GM19351 (cell line): Measurements from ENCODE around the gene OVCA2.

Source experiments
- ATAC-seq: cut with Tn5 transposase; IDR thresholded peaks from one replicate; pipeline ENCODE4 v1.9.1; 2021; ENCODE audit warnings: mild to moderate bottlenecking, moderate library complexity; ENCODE audit not compliant: unreplicated experiment

Gene OVCA2

GRCh38 chr17:2082003-2082781 is 40.4 kb downstream of the OVCA2 start:
- no peak for ATAC-seq

- peak; percentile 45 for ATAC-seq
These were observed 41.8 kb downstream of the OVCA2 start for GRCh38 chr17:2083613-2084035.

- ATAC-seq, result no peak
These were observed 42.4 kb downstream of the OVCA2 start for GRCh38 chr17:2084036-2084765.

GRCh38 chr17:2084766-2085647 is 43.2 kb downstream of the OVCA2 start:
- no peak for ATAC-seq

- no peak for ATAC-seq
These were observed 43.8 kb downstream of the OVCA2 start for GRCh38 chr17:2085648-2085949.

GRCh38 chr17:2086306-2086705 is 44.5 kb downstream of the OVCA2 start:
- no peak for ATAC-seq

- ATAC-seq, result peak; percentile 44
These were observed 45.9 kb downstream of the OVCA2 start for GRCh38 chr17:2087597-2088211.

- ATAC-seq, result peak; percentile 14
These were observed 47.2 kb downstream of the OVCA2 start for GRCh38 chr17:2089021-2089422.

GRCh38 chr17:2090210-2090641 is 48.4 kb downstream of the OVCA2 start:
- no peak for ATAC-seq

GRCh38 chr17:2090804-2091534 is 49.1 kb downstream of the OVCA2 start:
- no peak for ATAC-seq

GRCh38 chr17:2092253-2092652 is 50.4 kb downstream of the OVCA2 start:
- no peak for ATAC-seq
